GM18502 (cell line): ENCODE measurements around the gene CTSK.
"Not testable (repeated sequence)": the region's sequence is repeated elsewhere in the genome, so short reads cannot be mapped to it uniquely, and the experiment has no call there.

Source experiments
- ATAC-seq: cut with Tn5 transposase; IDR thresholded peaks from one replicate; pipeline ENCODE4 v1.9.1; 2021; ENCODE audit warnings: mild to moderate bottlenecking; ENCODE audit not compliant: unreplicated experiment, poor library complexity

The CTSK gene

DNA sequence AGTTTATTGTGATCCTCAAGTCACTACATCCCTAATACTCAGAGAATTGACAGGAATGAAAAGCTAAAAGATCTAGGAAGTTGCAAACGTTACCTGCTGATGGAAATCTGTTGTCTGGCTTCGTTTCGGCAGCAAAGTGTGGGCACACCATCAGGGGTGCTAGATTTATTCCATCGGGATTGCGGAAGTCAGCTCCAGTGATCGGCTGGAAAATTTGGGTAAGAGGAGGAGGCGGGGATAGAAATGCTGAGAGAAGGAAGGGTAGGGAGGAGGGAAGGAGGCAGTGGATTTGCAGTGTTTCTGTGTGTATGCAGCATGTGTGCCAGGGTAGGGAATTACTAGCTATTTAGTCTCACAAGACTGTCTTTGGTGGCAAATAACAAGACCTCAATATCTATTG is at the start of gene CTSK:
Gene CTSK (minus strand): TSS at position 140 of the 400 bp plus-strand sequence. CDS start 1,455 bp downstream, outside the sequence.
- ATAC-seq: no peak

DNA sequence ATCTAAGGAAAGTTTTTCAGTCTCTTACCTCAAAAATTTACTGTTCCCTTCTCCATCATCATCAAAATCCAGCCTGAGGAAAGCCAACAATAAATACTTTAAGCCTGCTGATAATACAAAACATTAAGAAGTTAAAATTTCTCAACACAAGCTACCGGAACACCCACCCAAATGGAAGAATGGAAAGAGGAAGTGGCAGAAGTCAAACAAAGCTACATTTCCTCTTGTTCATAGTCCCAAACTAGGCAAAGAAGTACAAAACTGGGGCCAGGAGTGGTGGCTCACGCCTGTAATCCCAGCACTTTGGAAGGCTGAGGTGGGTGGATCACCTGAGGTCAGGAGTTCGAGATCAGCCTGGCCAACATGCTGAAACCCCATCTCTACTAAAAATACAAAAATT is 44.7 kb upstream of the CTSK start:
- ATAC-seq: not testable (repeated sequence)

DNA sequence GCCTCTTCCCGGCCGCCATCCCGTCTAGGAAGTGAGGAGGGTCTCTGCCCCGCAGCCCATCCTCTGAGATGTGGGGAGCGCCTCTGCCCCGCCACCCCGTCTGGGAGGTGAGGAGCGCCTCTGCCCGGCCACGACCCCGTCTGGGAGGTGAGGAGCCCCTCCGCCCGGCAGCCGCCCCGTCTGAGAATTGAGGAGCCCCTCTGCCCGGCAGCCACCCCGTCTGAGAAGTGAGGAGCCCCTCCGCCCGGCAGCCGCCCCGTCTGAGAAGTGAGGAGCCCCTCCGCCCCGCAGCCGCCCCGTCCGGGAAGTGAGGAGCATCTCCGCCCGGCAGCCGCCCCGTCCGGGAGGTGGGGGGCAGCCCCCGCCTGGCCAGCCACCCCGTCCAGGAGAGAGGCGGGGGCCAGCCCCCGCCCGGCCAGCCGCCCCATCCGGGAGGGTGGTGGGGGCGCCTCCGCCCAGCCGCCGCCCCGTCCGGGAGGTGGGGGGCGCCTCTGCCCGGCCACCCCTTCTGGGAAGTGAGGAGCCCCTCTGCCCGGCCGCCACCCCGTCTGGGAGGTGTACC is 42.8 kb upstream of the CTSK start:
- not testable (repeated sequence) for ATAC-seq

DNA sequence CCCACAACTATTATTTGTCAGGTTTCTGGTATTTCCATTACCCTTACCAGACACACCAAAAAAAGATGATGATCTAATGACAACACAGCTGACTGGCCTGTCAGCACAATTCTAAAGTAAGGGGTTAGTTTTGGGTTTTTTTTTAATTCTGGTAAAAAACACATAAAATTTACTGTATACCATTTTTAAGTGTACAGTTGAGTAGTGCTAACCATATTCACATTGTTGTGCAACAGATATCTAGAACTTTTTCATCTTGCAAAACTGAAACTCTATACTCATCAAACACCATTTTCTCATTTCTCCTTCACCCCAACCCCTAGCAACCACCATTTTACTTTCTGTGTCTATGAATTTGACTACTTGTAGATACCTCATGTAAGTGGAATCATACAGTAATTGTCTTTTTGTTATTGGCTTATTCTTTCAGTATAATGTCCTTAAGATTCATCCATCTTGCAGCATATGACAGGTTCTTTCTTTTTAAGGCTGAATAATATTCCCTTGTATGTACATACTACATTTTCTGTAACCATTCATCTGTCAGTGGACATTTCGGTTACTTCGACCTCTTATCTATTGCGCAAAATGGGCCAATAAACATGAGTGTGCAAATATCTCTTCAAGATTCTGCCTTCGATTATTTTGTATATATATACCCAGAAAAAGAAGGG is 38.5 kb upstream of the CTSK start:
- no peak for ATAC-seq

DNA sequence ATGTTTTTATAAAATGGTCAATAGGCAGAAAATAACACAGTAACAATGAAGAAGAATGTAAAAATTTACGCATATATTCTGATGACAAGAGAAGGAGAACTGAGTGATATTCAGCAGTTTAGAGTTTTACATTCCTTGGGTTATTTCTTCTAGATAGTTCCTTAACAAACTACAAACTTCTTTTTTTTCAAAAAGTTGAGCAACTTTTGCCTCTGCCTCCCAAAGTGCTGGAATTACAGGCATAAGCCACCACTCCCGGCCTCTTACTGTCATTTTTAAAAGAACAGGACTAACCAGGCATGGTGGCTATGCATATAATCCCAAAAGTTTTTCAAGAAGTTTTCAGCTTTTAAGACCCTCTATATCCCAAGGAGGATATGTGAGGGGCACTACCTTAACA is 35.4 kb upstream of the CTSK start:
- no peak for ATAC-seq

DNA sequence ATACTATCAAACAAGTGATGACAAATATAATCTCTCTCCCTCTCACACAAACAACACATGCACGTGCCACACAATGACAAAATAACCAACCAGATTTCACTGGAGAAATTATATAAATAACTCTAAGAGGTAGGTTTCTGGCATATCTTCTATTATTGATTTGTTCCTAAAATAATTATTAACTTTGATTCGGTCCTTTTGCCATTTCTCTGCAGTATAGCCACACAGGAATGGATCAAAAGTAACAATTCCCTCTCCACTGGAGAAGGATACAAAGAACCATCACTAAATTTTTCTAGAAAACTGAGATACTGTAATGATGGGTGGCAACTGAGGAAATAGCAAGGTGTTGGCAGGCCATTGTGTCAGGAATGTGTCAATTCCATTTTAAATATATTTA is 34.9 kb upstream of the CTSK start:
- ATAC-seq: no peak

DNA sequence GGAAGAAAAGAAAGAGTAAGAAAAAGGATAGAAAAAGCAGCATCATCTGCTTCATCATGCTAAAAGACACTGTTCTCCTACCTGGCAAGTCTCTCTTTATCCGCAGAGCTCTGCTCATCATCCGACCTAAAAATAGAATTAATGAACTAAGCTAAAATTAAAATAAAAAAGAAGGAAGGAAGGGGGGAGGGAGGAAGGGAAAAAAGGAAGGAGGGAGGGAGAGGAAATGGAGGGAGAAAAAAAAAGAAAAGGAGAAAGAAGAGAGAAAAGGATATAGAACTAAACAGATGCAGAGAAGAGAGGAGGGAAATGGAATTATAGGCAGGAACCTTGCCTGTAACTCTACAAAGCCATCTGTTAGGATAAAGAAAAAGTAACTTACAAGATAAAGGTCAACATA is 34.3 kb upstream of the CTSK start:
- no peak for ATAC-seq

DNA sequence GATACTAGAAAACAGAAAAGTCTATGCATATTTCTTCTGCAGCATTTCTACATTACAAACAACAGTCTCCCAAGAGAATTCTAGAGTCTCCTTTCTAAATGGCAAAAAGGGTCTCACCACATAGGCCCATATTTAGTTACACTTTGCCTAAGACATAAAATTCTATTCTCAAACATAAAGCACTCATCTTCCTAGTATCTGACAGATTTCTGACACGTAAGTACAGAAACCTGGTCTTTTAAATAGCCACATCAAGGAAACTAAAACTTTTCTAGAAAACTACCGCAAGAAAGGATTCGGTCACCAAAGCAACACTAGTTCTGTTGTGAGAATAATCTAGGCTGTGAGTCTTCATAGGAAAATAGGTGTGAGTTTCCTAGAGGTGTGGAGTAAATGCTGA is 33.6 kb upstream of the CTSK start:
- no peak for ATAC-seq

DNA sequence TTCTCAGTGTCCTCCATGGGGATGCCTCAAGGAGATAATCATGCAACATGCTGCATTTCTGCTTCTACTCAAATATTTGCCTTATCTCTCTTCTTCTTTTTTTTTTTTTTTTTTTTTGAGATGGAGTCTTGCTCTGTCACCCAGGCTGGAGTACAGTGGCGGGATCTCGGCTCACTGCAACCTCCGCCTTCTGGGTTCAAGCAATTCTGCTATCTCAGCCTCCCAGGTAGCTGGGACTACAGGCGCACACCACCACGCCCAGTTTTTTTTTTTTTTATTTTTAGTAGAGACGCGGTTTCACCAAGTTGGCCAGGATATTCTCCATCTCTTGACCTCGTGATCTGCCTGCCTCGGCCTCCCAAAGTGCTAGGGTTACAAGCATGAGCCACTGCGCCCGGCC is 32.8 kb upstream of the CTSK start:
- ATAC-seq: not testable (repeated sequence)

DNA sequence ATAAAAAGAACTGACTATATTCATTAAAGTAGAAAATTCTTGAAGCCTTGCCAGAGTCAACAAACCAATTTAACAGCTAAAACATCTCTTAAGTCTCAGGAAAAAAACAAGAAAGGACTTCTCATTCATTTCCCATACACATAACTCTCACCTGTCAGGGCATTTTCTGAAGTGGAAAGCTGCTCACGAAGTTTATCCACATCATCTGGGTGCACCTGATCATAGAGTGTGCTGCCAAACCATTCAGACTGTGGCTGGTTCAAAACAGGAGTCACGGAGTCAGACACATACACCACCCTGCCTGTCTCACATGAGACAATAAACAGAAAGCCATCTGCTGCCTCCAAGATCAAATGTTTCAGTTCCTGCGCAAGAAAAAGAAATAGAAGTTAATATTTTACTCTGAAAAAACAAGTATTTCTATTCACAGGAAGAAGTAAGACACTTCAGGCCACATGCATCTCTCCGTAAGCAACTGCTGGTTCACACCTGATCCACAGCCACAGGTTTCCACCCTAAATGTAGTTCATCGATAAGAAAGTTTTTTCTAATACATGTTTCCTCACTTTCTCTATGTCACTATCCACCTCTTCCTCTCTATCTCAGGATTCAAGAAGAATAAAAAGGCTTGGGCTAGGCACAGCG is 28.2 kb upstream of the CTSK start:
- no peak for ATAC-seq

DNA sequence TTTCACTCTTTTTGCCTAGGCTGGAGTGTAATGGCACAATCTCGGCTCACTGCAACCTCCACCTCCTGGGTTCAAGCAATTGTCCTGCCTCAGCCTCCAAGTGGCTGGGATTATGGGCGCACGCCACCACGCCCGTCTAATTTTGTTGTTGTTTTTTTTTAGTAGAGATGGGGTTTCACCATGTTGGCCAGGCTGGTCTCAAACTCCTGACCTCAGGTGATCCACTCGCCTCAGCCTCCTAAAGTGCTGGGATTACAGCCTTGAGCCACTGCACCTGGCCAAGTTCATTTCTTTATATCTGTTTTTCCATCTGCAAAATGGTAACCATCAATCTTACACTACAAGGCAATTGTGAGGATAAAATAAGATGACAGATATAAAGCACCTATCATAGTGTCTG is 25.9 kb upstream of the CTSK start:
- not testable (repeated sequence) for ATAC-seq

DNA sequence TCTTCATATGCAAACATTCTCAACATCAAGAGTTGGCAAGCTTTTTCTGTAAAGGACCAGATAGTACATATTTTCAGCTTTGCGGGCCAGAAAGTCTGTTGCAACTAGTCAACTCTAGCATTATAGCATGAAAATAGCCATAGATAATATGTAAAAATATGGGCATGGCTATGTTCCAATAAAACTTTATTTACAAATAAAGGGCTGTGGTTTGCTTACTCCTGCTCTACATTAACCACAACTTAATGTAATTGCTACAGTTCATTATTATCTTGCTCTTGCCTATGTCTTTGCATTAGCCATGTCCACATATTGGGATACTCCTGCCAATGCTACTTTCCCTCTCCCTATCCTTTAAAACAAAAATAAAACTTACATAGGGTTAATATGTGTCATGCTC is 24.5 kb upstream of the CTSK start:
- ATAC-seq: no peak

DNA sequence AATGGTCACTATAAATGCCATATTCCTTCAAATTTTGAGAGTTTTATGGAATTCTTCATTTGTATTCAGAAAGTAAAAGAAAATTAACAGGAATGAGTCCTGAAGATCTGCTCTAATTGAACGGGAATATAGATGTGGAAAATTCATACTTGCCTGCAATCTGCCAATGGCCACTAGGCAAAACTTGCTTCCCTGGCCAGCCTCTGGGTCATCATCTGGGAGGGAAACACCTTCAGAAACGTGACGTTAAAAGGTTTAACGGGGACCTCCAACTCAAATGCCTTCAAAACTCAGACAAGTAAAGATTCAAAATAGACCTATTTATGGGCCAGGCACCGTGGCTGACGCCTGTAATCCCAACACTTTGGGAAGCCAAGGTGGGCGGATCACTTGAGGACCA is 21.7 kb upstream of the CTSK start:
- no peak for ATAC-seq

DNA sequence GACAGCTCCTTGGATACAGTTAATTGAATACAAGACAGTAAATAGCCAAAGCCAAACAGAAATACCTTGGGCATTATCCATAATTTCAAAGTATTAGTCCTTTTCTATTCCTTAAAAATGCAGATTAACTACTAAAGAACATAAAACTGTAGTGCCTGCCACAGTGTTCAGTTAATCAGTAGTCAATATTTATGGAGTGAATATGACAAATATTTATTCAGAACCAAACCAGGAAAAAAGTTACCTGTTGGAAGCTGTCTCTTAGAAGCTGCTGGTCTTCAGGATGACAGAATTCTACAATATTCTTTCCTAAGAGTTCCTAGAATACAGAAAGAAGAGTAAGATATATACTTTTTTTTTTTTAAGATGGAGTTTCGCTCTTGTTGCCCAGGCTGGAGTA is 18.2 kb upstream of the CTSK start:
- no peak for ATAC-seq

DNA sequence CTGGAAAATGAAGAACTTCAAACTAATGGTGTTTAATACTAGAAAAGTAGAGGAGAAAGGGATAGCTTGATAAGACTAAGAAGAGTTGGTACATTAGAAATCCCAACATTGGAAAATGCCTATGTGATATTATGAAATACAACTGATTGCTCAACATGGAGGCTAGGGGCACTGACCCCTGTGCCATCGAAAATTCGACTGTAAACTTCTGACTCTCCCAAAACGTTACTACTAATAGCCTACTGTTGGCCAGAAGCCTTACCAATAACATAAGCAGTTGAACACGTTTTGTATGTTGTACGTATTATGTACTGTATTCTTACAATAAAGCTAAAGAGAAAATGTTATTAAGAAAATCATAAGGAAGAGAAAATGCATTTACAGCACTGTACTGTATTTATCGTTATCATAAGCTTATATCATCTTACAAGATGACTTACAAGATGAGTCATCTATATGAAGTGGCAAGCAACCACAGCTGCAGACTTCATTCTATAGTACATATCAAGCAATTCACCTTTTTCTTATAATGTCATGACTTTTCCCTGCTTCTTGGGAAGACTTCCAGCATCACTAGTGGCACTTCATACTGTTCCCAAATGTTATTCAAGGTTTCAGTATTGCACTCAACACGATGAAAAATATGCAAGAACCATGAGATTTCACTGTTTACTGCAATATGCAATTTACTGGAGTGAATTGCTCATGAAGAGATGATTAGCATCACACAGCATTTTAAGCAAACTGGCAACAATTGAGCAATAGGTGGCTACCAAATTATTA is 12.9 kb upstream of the CTSK start:
- no peak for ATAC-seq

DNA sequence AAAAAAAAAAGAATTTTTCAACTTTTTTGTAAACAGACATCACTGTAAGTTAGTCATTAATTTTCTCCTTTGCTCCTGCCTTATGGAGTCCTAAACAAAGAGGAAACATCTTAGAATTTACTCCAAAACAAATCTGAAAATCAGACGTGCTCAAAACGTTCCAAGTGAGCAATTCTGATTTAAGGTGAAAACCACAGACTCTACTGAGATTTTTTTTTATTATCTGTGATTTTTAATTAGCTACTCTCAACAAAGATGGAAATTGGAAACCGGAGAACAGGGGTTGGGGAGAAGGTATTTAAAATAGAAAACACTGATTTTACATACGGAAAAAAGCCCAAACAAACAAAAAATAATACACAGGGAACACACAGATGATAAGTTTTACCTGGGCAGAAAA is 7.8 kb upstream of the CTSK start:
- no peak for ATAC-seq

DNA sequence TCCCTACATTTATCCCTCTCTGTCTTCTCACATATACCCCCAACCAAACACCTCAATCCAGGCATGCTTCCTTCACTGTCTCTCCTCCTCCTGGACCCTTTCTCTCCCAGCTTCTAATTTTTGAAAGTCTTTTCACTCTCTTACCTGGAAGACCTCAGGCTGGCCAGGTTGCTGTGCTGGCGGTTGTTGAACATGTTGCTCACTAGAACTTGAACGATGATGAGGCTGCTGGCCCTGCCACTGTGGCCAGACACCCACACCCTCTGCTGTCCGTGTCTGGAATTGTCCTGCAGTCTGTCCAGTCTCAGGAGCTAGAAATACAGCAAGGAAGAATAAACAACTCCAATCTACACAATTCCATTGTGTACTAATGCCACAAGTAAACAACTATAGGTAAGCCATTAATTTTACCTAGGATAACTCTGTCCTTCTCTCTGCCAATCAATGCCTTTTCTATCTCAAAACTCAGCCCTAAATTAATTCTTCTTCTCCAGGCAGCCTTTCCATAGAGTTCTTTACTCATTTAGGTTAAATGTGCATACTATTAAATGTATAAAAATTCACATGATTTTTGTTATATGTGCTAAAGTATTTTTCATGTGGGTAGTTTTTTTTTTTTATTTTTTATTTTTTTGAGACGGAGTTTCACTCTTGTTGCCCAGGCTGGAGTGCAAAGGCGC is 5.1 kb upstream of the CTSK start:
- no peak for ATAC-seq

DNA sequence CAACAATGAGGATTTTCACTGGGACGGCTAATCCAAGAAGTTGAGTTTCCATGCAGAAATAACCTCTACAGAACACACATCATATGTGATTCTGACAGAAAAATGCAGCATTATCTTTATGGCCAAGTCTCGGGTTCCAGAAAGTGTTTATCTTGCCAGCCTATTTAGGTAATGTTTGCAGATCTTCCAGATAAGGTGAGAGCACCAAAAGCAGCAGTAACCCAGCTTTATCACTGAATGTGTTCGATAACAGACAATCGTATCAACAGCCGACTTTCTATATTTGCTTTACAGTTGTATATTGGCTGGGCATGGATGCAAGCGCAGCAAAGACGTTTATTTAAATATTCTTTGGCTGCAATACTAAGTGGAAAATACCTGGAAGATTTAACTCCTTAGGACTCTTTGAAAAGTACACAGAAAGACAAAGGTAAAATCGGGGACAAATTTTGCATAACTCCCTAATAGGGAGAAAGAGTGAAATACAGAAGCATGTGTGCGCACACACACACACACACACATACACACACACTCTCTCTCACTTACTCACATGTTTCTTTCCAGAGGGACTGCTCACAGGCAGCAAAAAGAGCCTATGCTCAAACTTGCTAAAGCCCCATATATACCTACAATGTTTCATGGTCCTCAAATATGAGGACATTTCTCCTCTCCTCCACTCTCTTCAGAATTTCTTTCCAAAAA is 3.0 kb upstream of the CTSK start:
- ATAC-seq: no peak

DNA sequence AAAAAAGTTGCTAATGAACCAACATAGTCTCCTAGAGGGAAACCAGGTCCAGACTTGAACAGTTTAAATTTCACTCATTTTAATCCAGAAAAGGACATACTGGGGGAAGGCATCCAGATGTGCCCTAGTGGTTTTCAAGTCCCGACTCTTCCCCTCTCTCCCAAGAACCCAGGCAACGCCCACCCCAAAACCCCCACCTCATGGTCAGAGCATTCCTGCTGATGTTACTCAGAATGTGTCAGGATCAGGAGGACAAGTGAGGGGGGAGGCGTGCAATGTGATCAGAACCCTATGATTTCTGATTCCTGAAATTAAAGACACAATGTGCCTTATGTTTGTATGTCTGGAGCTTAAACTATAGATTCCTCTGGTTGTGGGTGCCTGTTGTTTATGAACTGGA is 1.6 kb upstream of the CTSK start:
- no peak for ATAC-seq

DNA sequence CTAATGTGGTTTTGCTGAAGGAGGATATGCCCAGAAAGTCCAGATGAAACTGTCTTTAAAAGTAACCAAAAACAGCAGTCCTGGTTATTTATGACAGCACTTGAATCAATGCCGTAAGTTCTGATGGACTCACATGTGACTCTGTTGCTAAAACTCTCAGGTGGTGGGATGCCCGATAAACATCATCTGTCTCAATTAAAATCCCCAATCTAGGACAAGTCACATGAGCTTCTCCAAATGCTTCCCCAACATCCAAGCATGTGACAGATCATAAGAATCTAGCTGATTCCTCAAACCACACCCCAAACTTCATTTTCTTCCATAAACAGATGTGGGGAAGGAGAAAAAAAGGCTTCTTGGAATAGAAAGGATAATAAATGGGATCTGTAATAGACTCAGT is 786 bp upstream of the CTSK start:
- no peak for ATAC-seq
